ENCODE data around the gene DIP2A. TPM values are rescaled to one million over a fixed set of nuclear protein-coding genes. Genes with fewer than 3 reads are reported as not detected.

DIP2A gene
- total RNA-seq, 2 donors from 2014 or later = 44.2 to 82.2 TPM

DNA sequence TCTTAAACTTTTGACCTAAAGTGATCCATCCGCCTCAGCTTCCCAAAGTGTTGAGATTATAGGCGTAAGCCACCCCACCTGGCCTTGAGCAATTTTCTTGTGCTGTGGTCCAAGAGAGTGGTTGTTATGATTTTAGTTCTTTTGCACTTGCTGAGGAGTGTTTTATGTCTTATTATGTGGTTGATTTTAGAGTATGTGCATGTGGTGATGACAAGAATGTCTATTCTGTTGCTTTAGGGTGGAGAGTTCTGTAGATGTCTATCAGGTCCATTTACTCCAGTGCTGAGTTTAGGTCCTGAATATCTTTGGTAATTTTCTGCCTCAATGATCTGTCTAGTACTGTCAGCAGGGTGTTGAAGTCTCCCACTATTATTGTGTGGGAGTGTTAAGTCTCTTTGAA is 157.4 kb downstream of the DIP2A start:
- TF ChIP-seq POLR2AphosphoS5 (IDR thresholded peaks at IDR 0.05) (no peak), POLR2A (IDR thresholded peaks at IDR 0.05) (no peak)
- TF ChIP-seq, protein P1, sequence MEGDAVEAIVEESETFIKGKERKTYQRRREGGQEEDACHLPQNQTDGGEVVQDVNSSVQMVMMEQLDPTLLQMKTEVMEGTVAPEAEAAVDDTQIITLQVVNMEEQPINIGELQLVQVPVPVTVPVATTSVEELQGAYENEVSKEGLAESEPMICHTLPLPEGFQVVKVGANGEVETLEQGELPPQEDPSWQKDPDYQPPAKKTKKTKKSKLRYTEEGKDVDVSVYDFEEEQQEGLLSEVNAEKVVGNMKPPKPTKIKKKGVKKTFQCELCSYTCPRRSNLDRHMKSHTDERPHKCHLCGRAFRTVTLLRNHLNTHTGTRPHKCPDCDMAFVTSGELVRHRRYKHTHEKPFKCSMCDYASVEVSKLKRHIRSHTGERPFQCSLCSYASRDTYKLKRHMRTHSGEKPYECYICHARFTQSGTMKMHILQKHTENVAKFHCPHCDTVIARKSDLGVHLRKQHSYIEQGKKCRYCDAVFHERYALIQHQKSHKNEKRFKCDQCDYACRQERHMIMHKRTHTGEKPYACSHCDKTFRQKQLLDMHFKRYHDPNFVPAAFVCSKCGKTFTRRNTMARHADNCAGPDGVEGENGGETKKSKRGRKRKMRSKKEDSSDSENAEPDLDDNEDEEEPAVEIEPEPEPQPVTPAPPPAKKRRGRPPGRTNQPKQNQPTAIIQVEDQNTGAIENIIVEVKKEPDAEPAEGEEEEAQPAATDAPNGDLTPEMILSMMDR (IDR thresholded peaks at IDR 0.05) = no peak
- Histone ChIP-seq H3K4me1 (replicated peaks) (no peaks in the 10 kb centered on the region), H3K27me3 (replicated peaks; ENCODE audit: insufficient read depth) (no peaks in the 10 kb centered on the region), H3K27ac (no peak overlapping the region), H3K9me3 (no peaks in the 10 kb centered on the region), H3K36me3 (no peaks in the 10 kb centered on the region), H3K4me3 (no peak overlapping the region)
- 93% methylated on average over 2 of the region's 2 CpGs for WGBS
- intact Hi-C loops (cut with DNase I) = no loop called here
- DNase-seq (ENCODE audit: low spot score) = no peak

DNA sequence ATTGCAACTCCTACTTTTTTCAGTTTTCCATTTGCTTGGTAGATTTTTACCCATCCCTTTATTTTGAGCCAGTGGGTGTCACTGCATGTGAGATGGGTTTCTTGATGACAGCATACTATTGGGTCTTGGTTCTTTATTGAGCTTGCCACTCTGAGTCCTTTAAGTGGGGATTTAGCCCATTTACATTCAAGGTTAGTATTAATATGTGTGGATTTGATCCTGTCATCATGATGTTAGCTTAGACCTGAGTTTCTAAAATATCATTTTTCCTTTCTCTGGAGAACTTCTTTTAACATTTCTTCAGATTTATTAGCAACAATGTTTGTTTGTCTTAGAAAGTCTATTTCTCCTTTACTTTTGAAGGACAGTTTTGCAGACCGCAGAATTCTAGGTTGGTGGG is 158.0 kb downstream of the DIP2A start:
- no peaks in the 10 kb centered on the region for H3K4me1 ChIP-seq (replicated peaks)
- H3K9me3 ChIP-seq = no peaks in the 10 kb centered on the region
- 84% methylated on average over 1 of the region's 1 CpG for WGBS
- TF ChIP-seq, protein P1 (IDR thresholded peaks at IDR 0.05) = no peak
- intact Hi-C loops (cut with DNase I) = no loop called here
- H3K36me3 ChIP-seq = no peaks in the 10 kb centered on the region
- DNase-seq (ENCODE audit: low spot score) = no peak
- H3K27me3 ChIP-seq (replicated peaks; ENCODE audit: insufficient read depth) = no peaks in the 10 kb centered on the region
- no peak overlapping the region for H3K4me3 ChIP-seq
- H3K27ac ChIP-seq = no peak overlapping the region

DNA sequence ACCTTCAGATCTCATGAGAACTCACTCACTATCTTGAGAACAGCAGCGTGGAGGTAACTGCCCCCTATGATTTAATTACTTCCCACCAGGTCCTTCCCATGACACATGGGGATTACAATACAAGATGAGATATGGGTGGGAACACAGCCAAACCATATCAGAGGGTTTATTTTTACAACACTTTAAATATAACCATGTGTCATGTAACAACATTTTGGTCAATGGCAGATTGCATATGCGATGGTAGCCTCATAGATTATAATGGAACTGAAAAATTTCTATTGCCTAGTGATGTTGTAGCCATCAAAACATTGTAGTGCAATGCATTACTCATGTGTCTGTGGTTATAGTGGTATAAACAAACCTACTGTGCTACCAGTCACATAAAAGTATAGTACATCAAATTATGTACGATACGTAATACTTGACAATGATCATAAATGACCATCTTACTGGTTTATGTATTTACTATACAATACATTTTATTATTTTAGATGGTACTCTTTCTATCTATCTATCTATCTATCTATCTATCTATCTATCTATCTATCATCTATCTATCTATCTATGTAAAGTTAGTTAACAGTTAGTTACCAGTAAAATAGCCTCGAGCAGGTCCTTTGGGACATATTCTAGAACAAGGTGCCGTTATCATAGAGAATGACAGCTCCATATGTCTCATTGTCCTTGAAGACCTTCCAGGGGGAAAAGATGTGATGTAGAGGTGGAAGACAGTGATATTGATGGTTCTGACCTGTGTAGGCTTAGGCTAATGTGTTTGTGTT is 158.8 kb downstream of the DIP2A start:
- no peak for DNase-seq (ENCODE audit: low spot score)
- Histone ChIP-seq H3K4me3 (no peak overlapping the region), H3K36me3 (no peaks in the 10 kb centered on the region), H3K27ac (no peak overlapping the region), H3K9me3 (no peaks in the 10 kb centered on the region), H3K4me1 (replicated peaks) (no peaks in the 10 kb centered on the region), H3K27me3 (replicated peaks; ENCODE audit: insufficient read depth) (no peaks in the 10 kb centered on the region)
- 77% methylated on average over 6 of the region's 6 CpGs for WGBS
- TF ChIP-seq POLR2AphosphoS5 (IDR thresholded peaks at IDR 0.05) = no peak
- no peak for TF ChIP-seq POLR2A (IDR thresholded peaks at IDR 0.05)
- TF ChIP-seq, protein P1 (IDR thresholded peaks at IDR 0.05) = no peak
- intact Hi-C loops (cut with DNase I) = no loop called here

DNA sequence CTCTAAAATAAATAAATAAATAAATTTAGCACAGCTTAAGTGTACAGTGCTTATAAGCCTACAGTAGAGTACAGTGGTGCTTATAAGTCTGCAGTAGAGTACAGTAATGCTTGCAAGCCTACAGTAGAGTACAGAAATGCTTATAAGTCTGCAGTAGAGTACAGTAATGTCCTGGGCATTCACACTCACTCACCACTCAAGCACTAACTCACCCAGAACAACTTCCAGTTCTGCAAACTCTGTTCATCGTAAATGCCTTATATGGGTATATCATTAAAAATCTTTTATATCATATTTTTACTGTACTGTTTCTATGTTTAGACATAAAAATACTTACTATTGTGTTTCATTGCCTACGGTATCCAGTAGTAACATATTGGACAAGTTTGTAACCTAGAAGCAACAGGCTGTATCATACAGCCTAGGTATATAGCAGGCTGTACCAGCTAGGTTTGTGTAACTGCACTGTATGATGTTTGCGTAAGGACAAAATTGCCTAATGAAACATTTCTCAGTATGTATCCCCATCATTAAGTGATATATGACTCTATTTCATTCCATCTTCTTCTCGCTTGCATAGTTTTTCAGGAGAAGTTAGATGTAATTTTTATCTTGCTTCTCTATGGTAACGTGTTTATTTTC is 160.2 kb downstream of the DIP2A start:
- H3K9me3 ChIP-seq = no peaks in the 10 kb centered on the region
- no peak for TF ChIP-seq POLR2A (IDR thresholded peaks at IDR 0.05)
- TF ChIP-seq POLR2AphosphoS5 (IDR thresholded peaks at IDR 0.05) = no peak
- TF ChIP-seq, protein P1 (IDR thresholded peaks at IDR 0.05) = no peak
- no peak for DNase-seq (ENCODE audit: low spot score)
- no peak overlapping the region for H3K4me3 ChIP-seq
- H3K27me3 ChIP-seq (replicated peaks; ENCODE audit: insufficient read depth) = no peaks in the 10 kb centered on the region
- no peaks in the 10 kb centered on the region for H3K36me3 ChIP-seq
- intact Hi-C loops (cut with DNase I) = no loop called here
- 75% methylated on average over 5 of the region's 5 CpGs for WGBS
- H3K4me1 ChIP-seq (replicated peaks) = no peaks in the 10 kb centered on the region
- H3K27ac ChIP-seq = no peak overlapping the region

Small RNAs within 50 kb of the gene (small RNA-seq; reads per million reads assigned to genes)
- gene RNU6-396P = 0 reads per million in 2 donors

Other genes with a start within 250 kb of the DIP2A start
- 100 to 1,000 TPM in 1 of 2 donors, 10 to 100 TPM in 1; 95.5 to 145 TPM for gene LSS, start 230.1 kb upstream of the DIP2A start, total RNA-seq
- gene MCM3AP, start 173.3 kb upstream of the DIP2A start, total RNA-seq = 100 to 1,000 TPM; 107 to 120 TPM
- 10 to 100 TPM; 28.5 to 30.0 TPM for gene YBEY, start 172.5 kb upstream of the DIP2A start, total RNA-seq
- gene C21orf58, start 135.0 kb upstream of the DIP2A start, total RNA-seq = 1 to 10 TPM; 4.0 to 8.9 TPM
- 10 to 100 TPM; 33.8 to 70.9 TPM for gene PCNT, start 134.7 kb upstream of the DIP2A start, total RNA-seq
- gene S100B, start 146.2 kb downstream of the DIP2A start, total RNA-seq = 1 to 10 TPM in 1 of 2 donors, under 1 TPM in 1; 0.91 to 3.2 TPM
- gene PRMT2, start 176.8 kb downstream of the DIP2A start, total RNA-seq = 100 to 1,000 TPM in 1 of 2 donors, 10 to 100 TPM in 1; 77.9 to 108 TPM